Gastroesophageal sphincter (tissue), 2 donors: Measurements from ENCODE around the gene GPATCH8.

Experiments
- POLR2A ChIP-seq, 2 donors: fragments of 450-650 bp; IDR thresholded peaks; one replicate each; pipeline ENCODE4 v1.6.1; 2017; ENCODE audit warnings: antibody characterized with exemption in 2 of 2, mild to moderate bottlenecking in 2 of 2, moderate library complexity in 1 of 2
- POLR2AphosphoS5 ChIP-seq: sonication (generic); formaldehyde crosslinking; IDR thresholded peaks from one replicate; pipeline ENCODE4 v1.6.1; 2017; ENCODE audit warnings: antibody characterized with exemption

DNA sequence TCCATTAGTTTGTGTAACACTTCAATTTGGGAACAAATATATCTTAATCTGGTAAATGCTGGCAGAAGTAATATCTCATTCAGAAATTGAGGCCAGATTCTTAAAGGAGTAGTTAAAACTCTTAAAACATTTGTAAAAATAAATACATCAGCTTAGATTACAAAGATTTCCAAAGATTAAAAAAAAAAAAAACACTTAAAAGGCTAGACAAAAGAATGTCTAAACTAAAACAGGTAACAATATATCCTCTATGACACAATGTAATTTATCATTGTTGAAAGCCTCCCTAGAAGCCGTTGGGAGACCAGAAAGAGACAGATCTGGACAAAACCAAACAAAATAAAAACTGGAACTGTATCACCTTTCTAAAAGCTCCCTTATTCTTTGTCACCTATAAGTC is 3.5 kb downstream of the GPATCH8 start:
- TF ChIP-seq POLR2A (IDR thresholded peaks at IDR 0.05) (no peak), POLR2AphosphoS5 (no peak)
